Brain microvascular endothelial cell (primary cell): ENCODE data around the gene NR2F1.

Experiments
- DNase-seq: peaks from one replicate; pipeline ENCODE4 v3.0.0-alpha.2; 2020
- H3K27ac ChIP-seq: fragments of 250-450 bp; sonication (Bioruptor Pico); 2 replicates; pipeline ENCODE4 v1.5.1; 2020; ENCODE audit warnings: mild to moderate bottlenecking, moderate library complexity
- H3K27me3 ChIP-seq: fragments of 250-450 bp; sonication (Bioruptor Pico); replicated peaks from 2 replicates; pipeline ENCODE4 v1.5.1; 2020; ENCODE audit warnings: mild to moderate bottlenecking
- H3K36me3 ChIP-seq: fragments of 250-450 bp; sonication (Bioruptor Pico); replicated peaks from 2 replicates; pipeline ENCODE4 v1.5.1; 2020; ENCODE audit warnings: mild to moderate bottlenecking
- H3K4me3 ChIP-seq: 2 replicates; pipeline ENCODE4 v1.5.1; 2011; ENCODE audit warnings: low read depth, mild to moderate bottlenecking, control low read depth, low read length, moderate library complexity
- in situ Hi-C: cut with HindIII; loops from 2 replicates; pipeline ENCODE4 v1.10.0; 2017; ENCODE audit warnings: low sequenced_read_pairs, low pct_ligation_motif_present
- TF ChIP-seq, protein P1 (sequence below): IDR thresholded peaks from 2 replicates; pipeline ENCODE4 v1.5.1; 2011; ENCODE audit warnings: low read depth, mild to moderate bottlenecking, moderate library complexity, low read length, control low read depth, inconsistent platforms; ENCODE audit errors: missing control alignments

The NR2F1 gene

DNA sequence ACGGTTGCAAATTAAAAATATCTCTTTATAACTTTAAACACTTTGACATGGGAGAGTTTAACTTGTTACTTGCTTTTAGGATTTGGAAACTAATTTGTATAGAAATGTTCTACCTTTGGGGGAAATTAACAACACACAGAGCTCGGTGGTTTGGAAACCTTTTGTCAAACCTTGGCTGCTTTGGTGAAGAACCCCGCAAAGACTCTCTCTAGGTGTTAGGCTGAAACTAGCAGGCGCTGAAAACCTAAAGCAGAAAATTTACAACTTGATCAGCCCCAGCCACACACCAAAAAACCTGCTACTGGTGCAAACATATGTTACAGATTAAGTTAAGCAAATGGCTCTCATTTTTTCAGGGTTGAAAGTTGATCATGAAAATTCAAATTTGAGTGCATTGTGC is 25.8 kb downstream of the NR2F1 start:
- Histone ChIP-seq H3K4me3 (no peak overlapping the region), H3K36me3 (no peaks in the 10 kb centered on the region), H3K27me3 (peaks cover 31% of the 10 kb centered on the region), H3K27ac (no peak overlapping the region)
- DNase-seq: no peak
- in situ Hi-C loops: no loop called here
- TF ChIP-seq, protein P1, sequence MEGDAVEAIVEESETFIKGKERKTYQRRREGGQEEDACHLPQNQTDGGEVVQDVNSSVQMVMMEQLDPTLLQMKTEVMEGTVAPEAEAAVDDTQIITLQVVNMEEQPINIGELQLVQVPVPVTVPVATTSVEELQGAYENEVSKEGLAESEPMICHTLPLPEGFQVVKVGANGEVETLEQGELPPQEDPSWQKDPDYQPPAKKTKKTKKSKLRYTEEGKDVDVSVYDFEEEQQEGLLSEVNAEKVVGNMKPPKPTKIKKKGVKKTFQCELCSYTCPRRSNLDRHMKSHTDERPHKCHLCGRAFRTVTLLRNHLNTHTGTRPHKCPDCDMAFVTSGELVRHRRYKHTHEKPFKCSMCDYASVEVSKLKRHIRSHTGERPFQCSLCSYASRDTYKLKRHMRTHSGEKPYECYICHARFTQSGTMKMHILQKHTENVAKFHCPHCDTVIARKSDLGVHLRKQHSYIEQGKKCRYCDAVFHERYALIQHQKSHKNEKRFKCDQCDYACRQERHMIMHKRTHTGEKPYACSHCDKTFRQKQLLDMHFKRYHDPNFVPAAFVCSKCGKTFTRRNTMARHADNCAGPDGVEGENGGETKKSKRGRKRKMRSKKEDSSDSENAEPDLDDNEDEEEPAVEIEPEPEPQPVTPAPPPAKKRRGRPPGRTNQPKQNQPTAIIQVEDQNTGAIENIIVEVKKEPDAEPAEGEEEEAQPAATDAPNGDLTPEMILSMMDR: no peak

DNA sequence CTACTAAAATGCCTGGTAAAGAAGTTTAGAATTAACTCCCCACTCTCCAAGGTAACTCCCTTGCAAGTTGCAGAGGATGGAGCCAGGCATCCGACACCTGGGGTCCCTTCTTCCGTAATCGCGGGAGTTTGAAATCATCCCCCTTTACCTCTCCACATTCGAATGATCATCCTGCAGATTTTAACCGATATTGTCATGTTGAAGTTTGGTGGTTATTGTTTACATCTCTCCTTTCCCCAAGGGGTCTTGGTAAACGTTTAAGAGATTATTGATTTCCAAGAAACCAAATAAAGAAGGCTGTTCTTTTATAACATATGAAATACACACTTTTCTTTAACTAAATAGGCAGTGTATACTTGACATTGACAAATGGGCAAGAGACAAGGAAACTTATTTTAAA is 26.7 kb downstream of the NR2F1 start:
- DNase-seq: no peak
- no peaks in the 10 kb centered on the region for H3K36me3 ChIP-seq
- no peak overlapping the region for H3K27ac ChIP-seq
- peaks cover 31% of the 10 kb centered on the region for H3K27me3 ChIP-seq
- in situ Hi-C loops: no loop called here
- TF ChIP-seq, protein P1: no peak
- no peak overlapping the region for H3K4me3 ChIP-seq

DNA sequence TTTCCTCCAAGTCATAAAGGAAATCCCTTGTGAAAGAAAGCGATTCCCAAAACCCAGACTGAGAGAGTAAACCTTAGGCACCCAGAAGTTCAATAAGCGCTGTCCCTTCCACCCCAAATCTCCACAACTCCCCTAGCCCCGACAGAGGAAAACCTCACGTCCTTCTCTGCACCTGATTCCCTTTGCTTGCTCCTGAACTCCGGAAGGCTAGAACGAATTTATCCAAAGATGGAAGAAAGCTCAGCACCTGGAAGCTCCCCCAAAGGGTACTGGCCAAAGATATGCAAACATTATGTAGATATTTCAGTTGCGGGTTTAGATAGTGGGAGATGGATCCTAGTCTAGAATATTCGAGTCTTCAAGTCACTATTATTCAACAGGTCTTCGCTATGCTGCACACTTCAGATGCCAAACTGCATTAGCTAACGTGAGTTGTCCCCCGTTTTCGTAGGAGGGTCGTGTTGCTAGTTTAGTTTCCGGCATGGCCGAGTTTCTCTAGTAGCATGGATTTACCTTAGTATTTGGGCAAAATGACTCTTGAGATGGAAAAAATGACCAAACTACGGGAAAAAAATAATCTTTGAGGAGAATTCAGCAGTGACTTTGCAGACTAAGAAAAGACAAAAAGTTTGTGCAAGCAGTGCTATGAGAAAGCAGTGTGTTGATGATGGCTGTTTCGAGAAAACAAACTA is 27.7 kb downstream of the NR2F1 start:
- Histone ChIP-seq H3K4me3 (no peak overlapping the region), H3K27ac (no peak overlapping the region), H3K27me3 (peaks cover 31% of the 10 kb centered on the region), H3K36me3 (no peaks in the 10 kb centered on the region)
- in situ Hi-C loops: no loop called here
- TF ChIP-seq, protein P1: no peak
- DNase-seq: no peak

DNA sequence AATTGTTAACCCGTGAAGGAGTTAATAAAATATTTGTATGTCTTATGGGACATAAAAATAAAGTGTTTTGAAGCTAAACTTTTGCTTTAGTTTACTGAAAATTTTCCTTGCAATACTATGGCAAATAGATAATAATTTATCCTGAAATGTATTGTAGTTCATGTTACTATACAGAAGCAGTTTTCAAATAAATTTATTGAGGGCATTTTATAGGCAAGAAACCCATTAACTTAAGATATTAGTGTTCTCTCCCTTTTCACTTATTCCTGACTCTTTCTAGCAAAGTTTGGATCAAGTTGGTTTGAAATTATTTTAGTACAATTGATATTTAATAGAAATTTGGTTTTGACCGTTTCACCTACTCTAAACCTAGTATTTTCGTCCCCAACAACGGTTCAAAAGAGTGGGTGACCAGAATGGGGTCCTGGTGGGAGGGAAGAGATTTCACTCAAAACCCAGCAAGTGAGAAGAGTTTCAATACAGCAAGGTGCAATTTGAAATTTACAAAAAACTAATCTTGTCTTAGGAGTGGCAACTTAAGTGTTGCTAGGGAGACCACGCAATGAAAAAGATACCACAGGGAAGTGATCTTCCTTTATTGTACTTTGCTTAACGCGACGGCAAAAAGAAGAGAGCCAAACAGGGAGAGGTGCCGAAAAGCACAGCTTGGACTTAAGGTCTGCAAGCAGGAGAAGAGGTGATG is 28.4 kb downstream of the NR2F1 start:
- no peak for DNase-seq
- Histone ChIP-seq H3K27ac (no peak overlapping the region), H3K27me3 (peaks cover 31% of the 10 kb centered on the region), H3K36me3 (no peaks in the 10 kb centered on the region), H3K4me3 (peak overlapping the region; percentile 31)
- in situ Hi-C loops: no loop called here
- TF ChIP-seq, protein P1: no peak

DNA sequence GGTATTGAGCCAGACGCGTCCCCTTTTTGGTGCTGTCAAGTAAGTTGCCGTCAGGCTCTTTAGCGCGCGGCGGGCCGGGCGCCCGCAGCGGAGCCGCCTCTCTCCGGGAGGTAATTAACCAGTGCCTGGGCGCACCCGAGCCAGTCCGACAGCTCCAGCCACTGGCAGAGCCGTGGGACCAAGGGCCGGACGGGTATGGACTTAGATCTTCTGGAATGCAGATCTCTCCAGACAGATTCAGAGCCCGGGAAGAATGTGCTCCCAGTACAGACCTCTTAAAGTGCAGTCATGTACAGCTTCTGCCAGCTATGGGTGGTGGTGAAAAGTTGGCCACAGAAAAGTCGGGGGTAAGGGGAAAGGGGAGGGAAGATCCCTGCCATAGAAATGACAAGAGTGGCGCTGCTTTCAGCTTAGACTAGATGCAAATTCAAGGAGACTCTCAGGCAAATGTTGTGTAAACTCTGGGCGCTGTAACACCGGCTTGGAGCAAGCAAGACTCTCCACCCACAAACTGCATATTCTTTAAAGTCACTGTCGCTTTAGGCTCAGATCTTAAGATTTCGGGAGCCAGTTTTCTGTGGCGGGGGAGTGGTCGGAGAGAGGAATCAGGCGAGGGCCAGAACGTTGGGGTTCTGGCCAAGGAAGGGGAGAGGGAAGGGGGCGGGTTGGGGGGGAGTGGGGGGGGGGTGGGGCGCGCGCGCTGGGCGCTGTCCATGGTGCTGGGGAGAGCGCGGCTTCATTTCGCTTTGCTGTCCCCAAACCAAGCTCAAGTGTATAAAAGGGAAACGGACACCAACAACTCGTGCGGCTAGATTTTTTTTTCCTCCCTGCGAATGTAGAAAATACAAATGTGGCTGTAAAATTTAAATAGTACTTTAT is 29.2 kb downstream of the NR2F1 start:
- Histone ChIP-seq H3K36me3 (no peaks in the 10 kb centered on the region), H3K4me3 (peak overlapping the region; percentile 31), H3K27me3 (peaks cover 31% of the 10 kb centered on the region), H3K27ac (no peak overlapping the region)
- in situ Hi-C loops: no loop called here
- TF ChIP-seq, protein P1: no peak
- no peak for DNase-seq
